Measurements from ENCODE around the gene CLTCL1.

- TF ChIP-seq CTCF (IDR thresholded peaks at IDR 0.05) (no peak), POLR2AphosphoS5 (IDR thresholded peaks at IDR 0.05; ENCODE audit: low read depth, low read length) (no peak)
Measured at GRCh38 chr22:19150482-19151328, 140.8 kb downstream of the CLTCL1 start.
